Hepatocyte (in vitro differentiated cells): ENCODE data around the gene REL. TPM values are rescaled to one million over a fixed set of nuclear protein-coding genes. Genes with fewer than 3 reads are reported as not detected.

Experiments
- DNase-seq: peaks from one replicate; pipeline ENCODE4 v3.0.0-alpha.2; 2016; ENCODE audit warnings: low spot score
- H2AFZ ChIP-seq: fragments of 200-600 bp; sonication (generic); 2 replicates; pipeline ENCODE4 v1.6.0; 2016; ENCODE audit warnings: antibody characterized with exemption, mild to moderate bottlenecking
- H3K27ac ChIP-seq: fragments of 200-600 bp; sonication (generic); 2 replicates; pipeline ENCODE4 v1.5.1; 2016; ENCODE audit warnings: mild to moderate bottlenecking
- H3K27me3 ChIP-seq: fragments of 200-600 bp; sonication (generic); 2 replicates; pipeline ENCODE4 v1.6.1; 2016
- H3K36me3 ChIP-seq: fragments of 200-600 bp; sonication (generic); replicated peaks from 2 replicates; pipeline ENCODE4 v1.5.1; 2016; ENCODE audit warnings: low read depth; ENCODE audit not compliant: insufficient read depth
- H3K4me1 ChIP-seq: fragments of 200-600 bp; sonication (generic); 2 replicates; pipeline ENCODE4 v1.5.1; 2016; ENCODE audit warnings: mild to moderate bottlenecking, moderate library complexity; ENCODE audit not compliant: insufficient read depth
- H3K4me2 ChIP-seq: fragments of 200-600 bp; sonication (generic); 2 replicates; pipeline ENCODE4 v1.6.0; 2016
- H3K4me3 ChIP-seq: fragments of 200-600 bp; sonication (generic); 2 replicates; pipeline ENCODE4 v1.5.1; 2016; ENCODE audit warnings: mild to moderate bottlenecking
- H3K79me2 ChIP-seq: fragments of 200-600 bp; sonication (generic); 2 replicates; pipeline ENCODE4 v1.6.0; 2017; ENCODE audit warnings: mild to moderate bottlenecking
- H3K9me2 ChIP-seq: fragments of 200-600 bp; sonication (generic); replicated peaks from 2 replicates; pipeline ENCODE4 v1.6.0; 2017; ENCODE audit warnings: mild to moderate bottlenecking; ENCODE audit not compliant: insufficient read depth
- H3K9me3 ChIP-seq: fragments of 200-600 bp; sonication (generic); 2 replicates; pipeline ENCODE4 v1.5.1; 2016; ENCODE audit warnings: low read depth, mild to moderate bottlenecking
- H4K20me1 ChIP-seq: fragments of 200-600 bp; sonication (generic); 2 replicates; pipeline ENCODE4 v1.6.0; 2016; ENCODE audit warnings: mild to moderate bottlenecking; ENCODE audit not compliant: insufficient read depth, poor library complexity, severe bottlenecking
- EZH2 ChIP-seq: fragments of 200-600 bp; sonication (generic); IDR thresholded peaks from 2 replicates; pipeline ENCODE4 v1.6.1; 2016; ENCODE audit warnings: antibody characterized with exemption, mild to moderate bottlenecking, borderline replicate concordance
- EZH2phosphoT487 ChIP-seq: fragments of 200-600 bp; sonication (generic); IDR thresholded peaks from one replicate; pipeline ENCODE4 v1.6.1; 2018; ENCODE audit warnings: antibody characterized with exemption, mild to moderate bottlenecking, low read depth, moderate library complexity; ENCODE audit not compliant: unreplicated experiment, severe bottlenecking
- WGBS: methylation state at CpG from one replicate; pipeline ENCODE4 v1.1.6; 2016; ENCODE audit warnings: low lambda C conversion rate; ENCODE audit errors: missing lambda C conversion rate; 5-methylcytosine and 5-hydroxymethylcytosine counted together
- polyA plus RNA-seq: library from polyadenylated mRNA; unstranded; fragments of >200 nt; fragmentation: Nextera tagmentation; extraction: Ambion mirVana; gene quantifications from 2 replicates; pipeline ENCODE4 v1.2.1, GENCODE V29; 2016
- total RNA-seq: library from RNA; depleted of rRNA; stranded (reverse); fragments of >200 nt; gene quantifications from 2 replicates; pipeline ENCODE4 v1.2.3, GENCODE V29; 2014
- TF ChIP-seq, protein P1 (sequence below): fragments of 200-600 bp; sonication (generic); IDR thresholded peaks from 2 replicates; pipeline ENCODE4 v1.5.1; 2016; ENCODE audit warnings: antibody characterized with exemption, mild to moderate bottlenecking; ENCODE audit not compliant: poor library complexity

REL gene
- total and polyA plus RNA-seq, 2 experiments from 2014 or later, result 4.2 to 12.3 TPM

DNA sequence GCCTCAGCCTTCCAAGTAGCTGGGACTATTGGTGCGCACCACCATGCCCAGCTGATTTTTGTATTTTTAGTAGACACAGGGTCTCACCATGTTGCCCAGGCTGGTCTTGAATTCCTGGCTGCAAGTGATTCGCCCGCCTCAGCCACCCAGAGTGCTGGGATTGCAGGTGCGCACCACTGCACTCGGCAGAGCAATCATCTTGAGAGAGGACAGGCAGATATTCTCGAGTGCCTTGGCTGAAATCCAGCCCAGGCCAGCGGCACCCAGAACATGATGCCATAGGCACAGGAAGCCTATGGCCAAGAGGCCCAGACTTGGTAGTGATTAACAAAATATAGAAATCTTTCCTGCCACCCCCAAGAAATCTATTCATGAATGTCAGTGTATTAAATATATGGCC, 78.1 kb downstream of the REL start:
- Histone ChIP-seq H3K4me2 (no peak overlapping the region), H3K9me2 (no peaks in the 10 kb centered on the region), H3K4me3 (no peak overlapping the region), H3K27me3 (no peaks in the 10 kb centered on the region), H3K4me1 (no peaks in the 10 kb centered on the region), H4K20me1 (no peaks in the 10 kb centered on the region), H3K27ac (peak overlapping the region; percentile 64), H3K79me2 (no peaks in the 10 kb centered on the region), H3K36me3 (no peaks in the 10 kb centered on the region), H2AFZ (no peak overlapping the region), H3K9me3 (no peaks in the 10 kb centered on the region)
- TF ChIP-seq, protein P1, sequence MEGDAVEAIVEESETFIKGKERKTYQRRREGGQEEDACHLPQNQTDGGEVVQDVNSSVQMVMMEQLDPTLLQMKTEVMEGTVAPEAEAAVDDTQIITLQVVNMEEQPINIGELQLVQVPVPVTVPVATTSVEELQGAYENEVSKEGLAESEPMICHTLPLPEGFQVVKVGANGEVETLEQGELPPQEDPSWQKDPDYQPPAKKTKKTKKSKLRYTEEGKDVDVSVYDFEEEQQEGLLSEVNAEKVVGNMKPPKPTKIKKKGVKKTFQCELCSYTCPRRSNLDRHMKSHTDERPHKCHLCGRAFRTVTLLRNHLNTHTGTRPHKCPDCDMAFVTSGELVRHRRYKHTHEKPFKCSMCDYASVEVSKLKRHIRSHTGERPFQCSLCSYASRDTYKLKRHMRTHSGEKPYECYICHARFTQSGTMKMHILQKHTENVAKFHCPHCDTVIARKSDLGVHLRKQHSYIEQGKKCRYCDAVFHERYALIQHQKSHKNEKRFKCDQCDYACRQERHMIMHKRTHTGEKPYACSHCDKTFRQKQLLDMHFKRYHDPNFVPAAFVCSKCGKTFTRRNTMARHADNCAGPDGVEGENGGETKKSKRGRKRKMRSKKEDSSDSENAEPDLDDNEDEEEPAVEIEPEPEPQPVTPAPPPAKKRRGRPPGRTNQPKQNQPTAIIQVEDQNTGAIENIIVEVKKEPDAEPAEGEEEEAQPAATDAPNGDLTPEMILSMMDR, result no peak
- TF ChIP-seq EZH2phosphoT487 (no peak), EZH2 (no peak)
- DNase-seq, result no peak
- WGBS, result 96% methylated on average over 7 of the region's 7 CpGs

DNA sequence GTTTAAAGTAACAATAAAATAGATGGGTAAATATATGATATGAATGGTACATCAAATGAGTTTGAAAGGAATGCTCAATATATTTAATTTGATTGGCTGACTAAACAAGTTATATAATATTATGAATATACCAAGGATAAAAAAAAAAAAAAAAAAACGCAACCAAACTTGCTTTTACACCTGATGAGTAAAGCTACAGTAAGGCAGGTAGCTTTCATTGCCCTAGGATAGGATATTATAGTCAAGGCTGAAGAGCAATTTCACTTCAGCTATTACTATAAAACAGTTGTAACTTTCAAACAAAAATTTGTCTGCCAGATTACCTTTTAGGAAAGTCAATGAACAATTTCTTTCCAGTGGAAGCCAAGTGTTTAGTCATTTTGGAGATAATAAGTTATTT, 79.3 kb downstream of the REL start:
- TF ChIP-seq, protein P1, result no peak
- TF ChIP-seq EZH2 (no peak), EZH2phosphoT487 (no peak)
- no peaks in the 10 kb centered on the region for H3K9me2 ChIP-seq
- 88% methylated on average over 1 of the region's 1 CpG for WGBS
- H3K4me1 ChIP-seq, result no peaks in the 10 kb centered on the region
- H2AFZ ChIP-seq, result no peak overlapping the region
- H3K9me3 ChIP-seq, result no peaks in the 10 kb centered on the region
- no peak overlapping the region for H3K27ac ChIP-seq
- H4K20me1 ChIP-seq, result no peaks in the 10 kb centered on the region
- no peak for DNase-seq
- H3K4me2 ChIP-seq, result no peak overlapping the region
- H3K36me3 ChIP-seq, result no peaks in the 10 kb centered on the region
- no peaks in the 10 kb centered on the region for H3K79me2 ChIP-seq
- H3K27me3 ChIP-seq, result no peaks in the 10 kb centered on the region
- no peak overlapping the region for H3K4me3 ChIP-seq

DNA sequence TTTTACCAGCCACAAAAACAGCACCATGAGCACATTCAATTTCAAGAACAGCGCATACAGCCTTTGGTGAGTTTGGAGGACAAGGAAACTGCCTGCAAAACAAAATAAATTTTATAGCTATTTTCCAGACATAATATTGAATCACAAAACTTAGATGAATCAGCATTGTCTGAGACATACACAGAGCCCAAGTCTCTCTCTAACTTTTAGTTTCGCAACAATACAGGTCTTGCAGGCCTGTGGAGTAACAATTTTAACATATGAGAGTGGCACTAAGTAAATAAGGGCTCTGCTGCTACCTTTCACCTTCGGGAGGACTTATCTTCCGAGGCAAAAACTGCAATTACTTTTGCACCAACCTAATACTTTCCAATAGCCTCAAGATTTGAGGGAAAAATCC, 80.1 kb downstream of the REL start:
- H3K4me1 ChIP-seq, result no peaks in the 10 kb centered on the region
- no peaks in the 10 kb centered on the region for H3K36me3 ChIP-seq
- 79% methylated on average over 4 of the region's 4 CpGs for WGBS
- peak; percentile 7 for DNase-seq
- H3K4me2 ChIP-seq, result no peak overlapping the region
- no peaks in the 10 kb centered on the region for H3K79me2 ChIP-seq
- no peak overlapping the region for H2AFZ ChIP-seq
- no peak overlapping the region for H3K27ac ChIP-seq
- no peak overlapping the region for H3K4me3 ChIP-seq
- no peaks in the 10 kb centered on the region for H4K20me1 ChIP-seq
- no peak for TF ChIP-seq EZH2phosphoT487
- no peaks in the 10 kb centered on the region for H3K9me3 ChIP-seq
- no peaks in the 10 kb centered on the region for H3K27me3 ChIP-seq
- H3K9me2 ChIP-seq, result no peaks in the 10 kb centered on the region

DNA sequence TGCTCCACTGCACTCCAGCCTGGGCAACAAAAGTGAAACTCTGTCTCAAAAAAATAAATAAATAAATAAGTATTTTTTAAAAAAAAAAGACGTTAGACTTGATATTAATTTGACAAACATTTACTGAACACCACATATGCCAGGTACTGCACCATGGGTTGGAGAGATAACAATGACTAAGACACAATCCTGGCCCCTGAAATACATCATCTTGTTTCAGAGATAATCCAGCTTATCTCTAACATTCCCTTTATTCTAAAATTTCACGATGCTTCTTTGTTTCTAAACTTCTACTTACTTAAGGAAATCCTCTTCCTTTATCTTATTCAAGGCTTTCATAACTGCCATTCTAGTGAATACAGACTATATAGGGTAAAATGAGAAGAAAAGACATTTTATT, 81.2 kb downstream of the REL start:
- H3K9me3 ChIP-seq, result no peaks in the 10 kb centered on the region
- H3K79me2 ChIP-seq, result no peaks in the 10 kb centered on the region
- WGBS, result 59% methylated on average over 2 of the region's 2 CpGs
- no peak overlapping the region for H3K4me3 ChIP-seq
- no peak overlapping the region for H3K27ac ChIP-seq
- no peaks in the 10 kb centered on the region for H3K36me3 ChIP-seq
- no peak for TF ChIP-seq EZH2
- TF ChIP-seq, protein P1, result no peak
- no peak for TF ChIP-seq EZH2phosphoT487
- H4K20me1 ChIP-seq, result no peaks in the 10 kb centered on the region
- no peaks in the 10 kb centered on the region for H3K27me3 ChIP-seq
- no peaks in the 10 kb centered on the region for H3K4me1 ChIP-seq
- DNase-seq, result no peak
- no peaks in the 10 kb centered on the region for H3K9me2 ChIP-seq
- no peak overlapping the region for H2AFZ ChIP-seq
- H3K4me2 ChIP-seq, result no peak overlapping the region
